Activated CD8-positive, alpha-beta memory T cell treated with anti-CD3 and anti-CD28 coated beads, Interleukin-2, amount 50 U/mL, for 24 hours (primary cell): ENCODE measurements around the gene RNF130.

ENCODE experiments used
- DNase-seq: peaks from one replicate; pipeline ENCODE4 v3.0.0-alpha.2; 2020; ENCODE audit errors: extremely low read depth

Gene RNF130

GRCh38 chr5:180085837-180086236, 14.3 kb upstream of the RNF130 start:
- DNase-seq = no peak

- no peak for DNase-seq
These were observed 13.3 kb upstream of the RNF130 start for GRCh38 chr5:180084638-180085561.

DNA sequence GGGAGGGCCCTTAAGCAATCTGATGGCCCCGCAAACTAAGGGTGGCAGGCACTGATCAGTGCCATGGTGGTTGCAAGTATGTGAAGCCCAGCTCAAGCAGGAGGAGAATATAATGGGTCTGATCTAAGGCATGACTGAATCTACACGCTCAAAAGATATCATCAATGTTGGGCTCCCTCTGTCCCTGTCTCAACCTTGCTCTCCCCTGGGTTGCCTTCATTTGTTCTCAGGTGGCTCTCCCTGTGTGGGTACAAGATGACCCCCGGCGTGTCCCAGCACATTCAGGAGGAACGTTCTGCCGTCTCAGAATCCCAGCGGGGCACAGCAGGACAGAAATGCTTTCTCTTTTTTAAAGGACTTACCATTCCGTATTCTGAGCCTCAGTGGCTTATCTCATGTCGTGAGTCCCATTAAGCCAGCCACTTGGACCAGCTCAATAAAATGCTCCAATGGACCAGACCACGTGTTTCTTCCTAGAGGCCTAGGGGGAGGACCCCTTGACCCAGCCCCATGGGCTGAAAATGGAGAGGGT, 12.0 kb upstream of the RNF130 start:
- DNase-seq = no peak

DNA sequence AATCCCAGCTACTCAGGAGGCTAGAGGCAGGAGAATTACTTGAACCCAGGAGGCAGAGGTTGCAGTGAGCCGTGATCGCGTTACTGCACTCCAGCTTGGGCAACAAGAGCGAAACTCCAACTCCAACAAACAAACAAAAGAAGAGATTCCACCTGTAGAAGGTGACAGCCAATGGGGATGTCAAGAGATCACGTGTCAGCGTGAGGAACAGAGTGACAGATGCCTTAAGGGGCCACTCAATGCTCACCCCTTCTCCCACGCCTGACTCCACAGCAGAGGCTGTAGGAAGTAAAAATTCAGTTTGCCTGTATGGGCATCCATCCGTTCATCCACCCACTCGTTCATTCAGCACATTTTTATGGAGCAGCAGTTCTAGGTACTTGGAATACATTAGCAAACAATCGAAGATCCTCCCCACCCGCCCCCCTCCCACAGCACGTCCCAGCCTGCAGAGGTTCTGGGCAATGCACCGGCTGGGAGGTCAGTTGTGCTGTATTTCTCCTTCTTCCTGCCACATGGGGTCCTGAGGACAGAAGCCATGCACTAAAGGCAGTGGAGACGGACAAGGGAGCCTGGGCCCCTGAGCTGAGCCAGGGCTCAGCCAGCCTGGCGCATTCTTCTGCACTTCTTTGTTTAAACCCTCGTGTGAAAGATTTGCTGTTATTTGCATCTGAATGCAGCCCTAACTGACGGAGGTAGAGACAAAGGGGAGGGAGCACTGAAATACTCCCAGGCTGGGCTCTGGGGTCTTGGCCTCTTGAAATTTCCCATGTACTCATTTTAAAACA, 11.3 kb upstream of the RNF130 start:
- DNase-seq = no peak

DNA sequence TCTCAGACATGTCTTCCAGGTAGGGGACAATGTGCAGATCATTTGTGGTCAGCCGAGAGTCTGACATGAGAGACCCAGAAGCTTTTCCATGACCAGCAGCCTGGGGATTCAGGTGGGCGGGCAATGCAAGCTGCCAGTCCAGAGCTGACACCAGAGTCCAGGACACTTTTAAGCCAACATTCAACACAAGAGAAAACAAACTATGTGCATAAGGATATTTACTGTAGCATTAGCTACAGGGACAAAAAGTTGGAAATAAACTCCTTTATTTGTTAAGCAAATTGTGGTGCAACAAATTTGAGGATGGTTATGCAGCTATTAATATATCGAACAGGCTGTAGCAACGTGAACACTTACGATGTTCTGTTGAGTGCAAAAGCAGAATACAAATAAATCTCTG, 9.9 kb upstream of the RNF130 start:
- no peak for DNase-seq

DNA sequence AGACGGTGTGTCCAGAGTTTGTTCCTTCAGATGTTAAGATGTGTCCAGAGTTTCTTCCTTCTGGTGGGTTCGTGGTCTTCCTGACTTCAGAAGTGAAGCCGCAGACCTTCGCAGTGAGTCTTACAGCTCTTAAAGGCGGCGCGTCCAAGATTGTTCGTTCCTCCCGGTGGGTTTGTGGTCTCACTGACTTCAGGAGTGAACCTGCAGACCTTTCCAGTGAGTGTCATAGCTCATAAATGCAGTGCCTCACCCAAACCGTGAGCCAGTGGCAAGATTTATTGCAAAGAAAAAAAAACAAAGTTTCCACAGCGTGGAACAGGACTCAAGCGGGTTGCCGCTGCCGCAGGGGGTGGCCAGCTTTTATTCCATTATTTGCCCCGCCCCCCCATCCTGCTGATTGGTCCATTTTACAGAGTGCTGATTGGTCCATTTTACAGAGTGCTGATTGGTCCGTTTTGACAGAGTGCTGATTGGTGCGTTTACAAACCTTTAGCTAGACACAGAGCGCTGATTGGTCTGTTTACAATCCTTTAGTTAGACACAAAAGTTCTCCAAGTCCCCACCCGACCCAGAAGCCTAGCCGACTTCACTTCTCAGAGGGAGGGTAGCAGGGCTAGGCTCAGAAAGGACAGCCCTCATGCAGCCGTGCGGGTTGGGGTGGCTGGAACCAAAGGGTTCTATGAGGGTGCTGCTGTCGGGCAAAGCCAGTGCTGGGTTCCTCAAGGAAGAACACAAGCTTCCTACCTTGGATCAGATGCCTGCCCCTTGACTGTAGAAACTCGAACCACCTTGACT, 9.1 kb upstream of the RNF130 start:
- no peak for DNase-seq

- no peak for DNase-seq
These were observed 8.3 kb upstream of the RNF130 start for GRCh38 chr5:180079702-180080466.

- no peak for DNase-seq
These were observed 6.8 kb upstream of the RNF130 start for GRCh38 chr5:180078348-180078747.

DNA sequence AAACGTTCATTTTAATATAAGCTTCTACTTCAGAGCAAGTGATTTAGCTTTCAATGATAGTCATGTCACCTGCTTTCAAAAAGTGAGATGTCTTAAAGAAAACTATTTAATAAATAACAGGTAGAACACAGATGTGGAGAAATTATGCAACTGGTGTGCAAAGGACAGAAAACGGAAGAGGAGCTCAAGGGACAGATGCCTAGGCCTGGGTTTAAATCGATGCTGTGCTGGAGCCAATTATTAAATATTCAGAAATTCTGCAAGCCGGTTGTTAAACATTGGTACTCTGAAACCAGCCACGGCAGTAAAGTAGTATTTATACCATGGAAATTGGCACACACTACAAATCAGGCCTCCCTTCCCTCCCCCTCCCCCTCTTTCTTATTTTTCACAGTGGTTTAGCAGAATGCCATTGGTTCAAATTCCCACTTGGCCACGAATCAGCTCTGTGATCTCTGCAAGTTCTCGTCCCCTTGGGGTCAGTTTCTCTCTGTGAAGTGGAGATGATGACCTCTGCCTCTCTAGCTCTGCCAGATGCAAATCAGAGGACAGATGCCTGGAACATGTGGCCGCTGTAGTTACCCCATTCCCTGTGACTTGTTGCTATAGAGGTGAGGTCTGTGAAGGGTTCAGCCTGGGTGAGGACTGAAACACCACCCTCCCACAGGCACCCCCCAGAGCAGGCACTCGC, 6.2 kb upstream of the RNF130 start:
- no peak for DNase-seq

DNA sequence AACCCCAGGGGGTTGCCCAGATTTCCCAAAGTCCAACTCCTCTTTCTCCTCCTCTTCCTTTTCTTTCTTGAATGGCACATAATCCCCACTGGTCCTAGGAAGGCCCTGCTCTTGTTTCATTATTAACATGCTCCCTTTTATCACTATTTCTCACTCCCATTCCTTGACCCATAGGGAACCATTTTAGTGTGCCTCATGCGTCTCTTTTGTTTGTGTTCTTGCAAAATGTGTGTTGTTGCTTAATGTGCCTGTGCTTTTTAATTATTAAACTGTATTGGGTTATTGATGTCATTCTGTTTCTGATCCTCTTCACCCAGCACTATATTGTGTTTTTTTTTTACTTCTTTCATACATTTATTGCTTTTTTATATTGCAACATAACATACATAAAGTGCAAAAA, 4.1 kb upstream of the RNF130 start:
- no peak for DNase-seq

- DNase-seq = no peak
These were observed 2.9 kb upstream of the RNF130 start for GRCh38 chr5:180074462-180074861.

- DNase-seq = no peak
These were observed 997 bp upstream of the RNF130 start for GRCh38 chr5:180072556-180072955.

- DNase-seq = no peak
These were observed 643 bp upstream of the RNF130 start for GRCh38 chr5:180072256-180072548.

DNA sequence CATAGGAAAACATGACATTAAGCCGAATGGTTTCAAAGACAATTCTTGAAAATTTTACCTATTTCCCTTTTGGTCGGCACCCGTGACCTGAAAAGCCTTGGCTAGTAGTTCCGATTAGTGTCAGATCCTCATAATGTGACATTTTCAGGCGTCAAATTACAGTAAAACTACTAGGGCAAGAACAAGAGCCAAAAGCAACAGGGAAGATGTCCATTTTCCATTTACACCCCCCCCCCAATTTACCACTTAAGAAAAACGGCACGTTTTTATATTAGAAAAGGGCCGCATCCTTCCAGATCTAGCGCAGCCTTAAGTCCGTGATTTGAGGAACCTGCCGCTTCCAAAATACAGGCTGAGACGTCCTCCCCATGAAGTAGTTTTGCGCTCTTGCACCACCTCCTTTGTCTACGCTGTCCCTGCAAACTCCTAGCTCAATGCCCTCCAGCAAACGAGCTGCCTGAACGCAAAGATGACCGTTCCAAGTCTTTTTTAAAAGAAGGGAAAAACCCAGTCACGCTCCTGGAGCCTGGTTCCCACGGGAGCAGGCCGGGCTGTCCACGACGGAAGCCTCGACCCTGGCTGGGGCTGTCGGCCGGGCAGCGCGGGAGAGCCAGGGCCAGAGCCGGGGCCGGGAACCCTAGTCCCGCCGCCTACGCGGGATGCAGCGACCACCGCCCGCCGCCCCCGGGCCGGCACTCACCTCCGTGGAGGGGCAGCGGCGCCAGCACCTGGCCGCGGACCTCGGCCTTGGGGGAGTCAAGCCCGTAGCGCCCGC, 616 bp downstream of the RNF130 start:
- DNase-seq = no peak

DNA sequence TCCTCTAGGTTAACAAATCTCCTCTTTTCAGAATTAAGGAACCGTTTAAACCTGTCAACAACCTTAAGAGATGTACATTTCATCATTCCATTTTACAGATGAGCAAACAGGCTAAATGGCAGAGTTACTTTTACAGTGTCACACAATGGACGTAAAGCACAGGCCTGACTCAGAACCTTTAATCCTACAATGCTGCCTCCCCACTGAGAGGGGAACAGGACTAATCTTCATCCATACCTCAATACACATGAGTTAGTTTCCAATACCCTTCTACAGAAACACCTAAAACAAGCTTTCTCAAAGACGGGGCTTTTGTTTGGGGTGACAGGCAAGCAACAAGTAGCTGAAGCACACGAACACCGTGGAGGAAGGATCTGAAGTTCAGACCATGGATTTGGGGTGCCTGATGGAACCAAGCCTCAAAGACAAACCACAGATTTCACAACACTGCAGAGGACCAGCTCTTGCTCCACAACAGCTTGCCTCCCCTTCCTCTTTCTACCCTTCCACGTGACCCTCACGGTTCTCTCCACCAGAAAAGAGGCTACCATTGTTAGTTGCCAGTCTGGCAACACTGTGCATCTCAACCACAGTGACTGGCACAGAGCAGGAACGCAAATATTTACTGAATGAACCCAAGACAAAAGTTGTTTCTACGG, 1.8 kb downstream of the RNF130 start:
- DNase-seq = no peak

- DNase-seq = no peak
These were observed 3.0 kb downstream of the RNF130 start for GRCh38 chr5:180068519-180069090.

DNA sequence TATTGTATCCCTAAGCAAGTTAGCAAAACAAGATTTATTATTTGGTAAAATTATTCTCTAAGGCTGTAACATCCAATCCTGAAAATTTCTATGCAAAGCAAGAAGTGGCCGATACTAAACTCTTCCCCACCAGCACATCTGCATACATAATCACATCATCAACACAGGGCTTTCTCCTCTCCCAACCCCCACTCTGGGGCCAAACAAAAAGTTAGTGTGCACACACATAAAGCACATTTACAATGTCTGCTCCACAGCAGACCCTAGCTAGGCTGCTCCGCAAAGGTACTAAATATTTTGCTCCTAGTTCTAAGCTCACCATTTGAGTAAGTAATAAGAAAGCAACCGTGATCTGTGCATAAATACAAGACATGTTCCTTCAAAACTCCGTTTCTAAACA, 3.6 kb downstream of the RNF130 start:
- DNase-seq = no peak

DNA sequence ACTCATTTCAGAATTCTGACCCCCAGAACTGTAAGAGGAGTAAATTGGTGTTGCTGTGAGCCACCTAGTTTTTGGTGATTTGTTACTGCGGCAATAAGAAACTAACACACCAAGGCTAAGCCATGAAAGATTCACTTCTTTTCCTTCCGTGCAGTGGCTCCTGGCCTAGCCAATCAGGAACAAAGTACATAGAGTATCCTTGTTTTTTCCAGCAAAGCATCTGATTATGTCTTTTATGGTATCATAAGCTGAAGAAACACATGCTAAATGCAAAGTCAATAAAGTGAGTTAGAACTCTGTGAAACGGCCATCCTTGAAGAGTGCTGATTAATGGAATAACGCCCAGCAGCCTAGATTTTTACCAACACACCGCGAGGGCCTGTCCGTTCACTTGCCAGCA, 11.4 kb downstream of the RNF130 start:
- no peak for DNase-seq

DNA sequence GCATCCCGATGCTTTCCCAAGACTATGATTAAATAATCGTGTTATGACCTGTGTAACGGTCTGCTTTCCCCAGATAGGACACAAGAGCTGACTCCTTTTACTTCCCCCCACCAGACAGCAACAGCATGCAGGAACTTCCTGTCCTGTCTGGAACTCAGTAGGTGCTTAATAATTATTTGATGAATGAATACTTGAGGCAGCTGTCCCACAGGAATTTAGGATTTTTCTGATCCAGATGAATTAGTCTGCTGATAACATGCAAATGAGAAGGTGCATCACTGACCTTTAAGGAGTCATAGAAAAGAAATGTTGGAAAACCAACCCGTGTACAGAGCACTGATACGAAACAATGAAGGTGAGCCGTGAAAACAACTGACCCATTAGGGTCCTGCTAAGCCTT, 12.2 kb downstream of the RNF130 start:
- no peak for DNase-seq
